HEK293T (cell line): Measurements from ENCODE around the gene ASZ1.

Experiments used
- BHLHE40 ChIP-seq: fragments of 450-650 bp; IDR thresholded peaks from 2 replicates; pipeline ENCODE4 v1.6.1; 2016; ENCODE audit warnings: mild to moderate bottlenecking, moderate library complexity, borderline replicate concordance
- FOXA1 ChIP-seq: fragments of 450-650 bp; IDR thresholded peaks from 2 replicates; pipeline ENCODE4 v1.6.1; 2016; ENCODE audit warnings: mild to moderate bottlenecking
- FOXK2 ChIP-seq: fragments of 450-650 bp; IDR thresholded peaks from 2 replicates; pipeline ENCODE4 v1.6.1; 2016; ENCODE audit warnings: mild to moderate bottlenecking
- HDGF ChIP-seq: fragments of 450-650 bp; IDR thresholded peaks from 2 replicates; pipeline ENCODE4 v1.6.1; 2017; ENCODE audit warnings: antibody characterized with exemption, borderline replicate concordance
- L3MBTL2 ChIP-seq: fragments of 450-650 bp; conservative IDR thresholded peaks from 2 replicates; pipeline ENCODE4 v1.6.1; 2016; ENCODE audit warnings: mild to moderate bottlenecking
- SP1 ChIP-seq: fragments of 450-650 bp; IDR thresholded peaks from 2 replicates; pipeline ENCODE4 v1.6.1; 2017
- SUZ12 ChIP-seq: fragments of 450-650 bp; IDR thresholded peaks from 2 replicates; pipeline ENCODE4 v1.6.1; 2016; ENCODE audit warnings: mild to moderate bottlenecking
- TARDBP ChIP-seq: fragments of 450-650 bp; IDR thresholded peaks from 2 replicates; pipeline ENCODE4 v1.6.1; 2016
- ZNF384 ChIP-seq: fragments of 450-650 bp; IDR thresholded peaks from 2 replicates; pipeline ENCODE4 v1.6.1; 2016

DNA sequence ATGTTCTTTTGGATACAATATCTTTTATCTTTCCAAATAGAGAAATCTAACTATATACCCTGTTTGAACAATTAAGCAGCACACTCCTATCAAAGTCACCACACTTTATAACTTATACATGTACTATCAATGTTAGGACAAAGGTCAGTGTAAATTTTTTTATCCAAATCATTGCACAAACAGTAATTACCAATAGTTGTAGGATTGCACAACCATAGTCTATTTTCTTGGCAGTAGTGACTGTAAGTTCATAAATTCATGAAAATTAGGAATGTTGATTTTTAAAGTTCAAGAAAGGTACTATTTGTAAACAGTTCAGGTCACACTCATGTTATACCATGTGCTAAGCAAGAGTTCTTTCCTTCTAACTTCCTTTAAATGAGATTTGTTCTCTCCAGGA is 113.7 kb downstream of the ASZ1 start:
- TF ChIP-seq FOXA1 (no peak), ZNF384 (no peak), HDGF (no peak), SUZ12 (no peak), TARDBP (no peak), BHLHE40 (no peak), SP1 (no peak), L3MBTL2 (no peak), FOXK2 (no peak)
